ENCODE results near the gene WWOX. TPM values are rescaled to one million over a fixed set of nuclear protein-coding genes. Genes with fewer than 3 reads are reported as not detected.

The WWOX gene
- total RNA-seq, 1 donor from 2014 or later: 19.0 TPM

- intact Hi-C loops (cut with micrococcal nuclease): no loop called here
Measured at GRCh38 chr16:78996790-78997189, 897.3 kb downstream of the WWOX start.

GRCh38 chr16:78998879-78999278 lies 899.4 kb downstream of the WWOX start:
- intact Hi-C loops (cut with micrococcal nuclease): no loop called here

GRCh38 chr16:79001156-79001967 lies 901.9 kb downstream of the WWOX start:
- intact Hi-C loops (cut with micrococcal nuclease): no loop called here

GRCh38 chr16:79003026-79003609 lies 903.7 kb downstream of the WWOX start:
- intact Hi-C loops (cut with micrococcal nuclease): no loop called here

GRCh38 chr16:79004309-79004708 lies 904.9 kb downstream of the WWOX start:
- intact Hi-C loops (cut with micrococcal nuclease): no loop called here

GRCh38 chr16:79005096-79005495 lies 905.6 kb downstream of the WWOX start:
- intact Hi-C loops (cut with micrococcal nuclease): no loop called here

- intact Hi-C loops (cut with micrococcal nuclease): no loop called here
Measured at GRCh38 chr16:79006206-79006605, 906.8 kb downstream of the WWOX start.

- intact Hi-C loops (cut with micrococcal nuclease): no loop called here
Measured at GRCh38 chr16:79006765-79007164, 907.3 kb downstream of the WWOX start.

- intact Hi-C loops (cut with micrococcal nuclease): no loop called here
Measured at GRCh38 chr16:79007614-79008013, 908.2 kb downstream of the WWOX start.

- intact Hi-C loops (cut with micrococcal nuclease): no loop called here
Measured at GRCh38 chr16:79008036-79008868, 908.8 kb downstream of the WWOX start.

GRCh38 chr16:79008869-79009179 lies 909.4 kb downstream of the WWOX start:
- intact Hi-C loops (cut with micrococcal nuclease): no loop called here

- intact Hi-C loops (cut with micrococcal nuclease): no loop called here
Measured at GRCh38 chr16:79009896-79010295, 910.4 kb downstream of the WWOX start.

GRCh38 chr16:79011282-79011681 lies 911.8 kb downstream of the WWOX start:
- intact Hi-C loops (cut with micrococcal nuclease): no loop called here

GRCh38 chr16:79012671-79013434 lies 913.4 kb downstream of the WWOX start:
- intact Hi-C loops (cut with micrococcal nuclease): no loop called here

- intact Hi-C loops (cut with micrococcal nuclease): no loop called here
Measured at GRCh38 chr16:79013930-79014660, 914.6 kb downstream of the WWOX start.

GRCh38 chr16:79018650-79019429 lies 919.4 kb downstream of the WWOX start:
- intact Hi-C loops (cut with micrococcal nuclease): no loop called here

- intact Hi-C loops (cut with micrococcal nuclease): no loop called here
Measured at GRCh38 chr16:79019431-79019830, 920.0 kb downstream of the WWOX start.

GRCh38 chr16:79021991-79022630 lies 922.7 kb downstream of the WWOX start:
- intact Hi-C loops (cut with micrococcal nuclease): no loop called here

GRCh38 chr16:79026117-79026516 lies 926.7 kb downstream of the WWOX start:
- intact Hi-C loops (cut with micrococcal nuclease): no loop called here

GRCh38 chr16:79036541-79036940 lies 937.1 kb downstream of the WWOX start:
- intact Hi-C loops (cut with micrococcal nuclease): no loop called here
